DND-41 (cell line): Measurements from ENCODE around the gene HOTAIR.

Source experiments
- CTCF ChIP-seq: IDR thresholded peaks from 2 replicates; pipeline ENCODE4 v1.5.1; 2012; ENCODE audit warnings: borderline replicate concordance, low read length, moderate library complexity, mild to moderate bottlenecking; ENCODE audit not compliant: poor library complexity, severe bottlenecking; ENCODE audit errors: extremely low read depth
- EZH2 ChIP-seq: IDR thresholded peaks from 3 replicates; pipeline ENCODE4 v1.6.1; 2012; ENCODE audit warnings: borderline replicate concordance, low read depth, mild to moderate bottlenecking, moderate library complexity, low read length, inconsistent platforms; ENCODE audit not compliant: severe bottlenecking

DNA sequence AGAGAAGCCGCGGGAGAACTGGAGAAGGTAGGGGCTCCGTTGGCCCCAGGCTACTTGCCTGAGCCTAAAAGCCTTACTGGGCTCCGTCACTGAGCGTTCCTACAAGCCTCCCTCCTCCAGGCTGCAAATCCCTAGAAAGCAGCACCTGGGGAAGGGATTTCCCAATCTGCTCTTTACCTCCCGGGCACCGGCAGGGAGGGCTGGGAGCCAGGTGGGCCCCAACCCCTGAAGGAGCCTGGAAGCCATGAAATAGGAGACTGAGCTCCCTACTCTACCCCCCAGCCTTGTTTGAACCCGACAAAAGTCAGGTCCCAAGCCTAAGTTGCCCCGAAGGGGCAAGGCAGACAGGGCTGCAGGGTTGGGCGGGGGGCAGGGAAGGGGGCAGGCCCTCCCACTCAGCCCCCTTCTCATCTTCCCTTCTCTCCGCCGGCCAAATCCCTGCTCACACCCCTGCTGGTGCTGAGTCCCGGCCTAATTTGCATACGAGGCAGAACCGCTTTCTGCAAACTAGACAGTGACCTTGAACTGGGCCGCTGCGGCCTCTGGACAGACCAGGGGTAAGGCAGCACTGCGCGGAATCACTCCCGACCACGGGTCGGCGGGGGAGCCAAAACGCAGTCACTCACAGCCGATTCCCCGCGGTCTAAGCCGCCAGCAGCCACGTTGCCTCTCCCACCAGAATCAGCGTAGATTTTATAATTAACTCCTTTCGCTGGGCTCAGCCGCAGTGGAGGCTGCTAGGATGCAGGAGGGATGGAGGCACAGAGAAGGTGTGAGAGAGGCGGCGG, 23.8 kb downstream of the HOTAIR start:
- TF ChIP-seq CTCF (no peak), EZH2 (no peak)
